HL-60 (cell line): ENCODE results near the gene OR6Q1.

Experiments
- DNase-seq, 2 experiments: peaks; one replicate each; pipeline ENCODE4 v3.0.0-alpha.2; 2010 to 2020; ENCODE audit warnings: low read depth in 1 of 2, low spot score in 1 of 2
- H3K27ac ChIP-seq: fragments of 250-450 bp; sonication (Bioruptor Pico); replicated peaks from 2 replicates; pipeline ENCODE4 v1.5.1; 2020; ENCODE audit warnings: mild to moderate bottlenecking, moderate library complexity
- H3K27me3 ChIP-seq: fragments of 250-450 bp; sonication (Bioruptor Pico); 2 replicates; pipeline ENCODE4 v1.5.1; 2021; ENCODE audit warnings: mild to moderate bottlenecking, moderate library complexity; ENCODE audit not compliant: insufficient read depth, poor library complexity, severe bottlenecking
- H3K4me3 ChIP-seq: replicated peaks from 2 replicates; pipeline ENCODE4 v1.5.1; 2011; ENCODE audit warnings: mild to moderate bottlenecking, control low read depth, low read length; ENCODE audit not compliant: insufficient read depth
- GABPA ChIP-seq: IDR thresholded peaks from 2 replicates; pipeline ENCODE4 v1.6.1; 2012; ENCODE audit warnings: low read depth
- POLR2AphosphoS5 ChIP-seq: IDR thresholded peaks from 2 replicates; pipeline ENCODE4 v1.6.1; 2012; ENCODE audit warnings: low read depth
- SPI1 ChIP-seq: IDR thresholded peaks from 2 replicates; pipeline ENCODE4 v1.6.1; 2012; ENCODE audit warnings: low read depth, mild to moderate bottlenecking, borderline replicate concordance
- TF ChIP-seq, protein P1 (sequence below): IDR thresholded peaks from 2 replicates; pipeline ENCODE4 v1.6.1; 2012; ENCODE audit warnings: low read depth; ENCODE audit not compliant: insufficient replicate concordance
- TF ChIP-seq, protein P2 (sequence below): IDR thresholded peaks from one replicate; pipeline ENCODE4 v1.5.1; 2011; ENCODE audit warnings: low read length, control low read depth, inconsistent platforms; ENCODE audit not compliant: insufficient read depth

OR6Q1 gene

GRCh38 chr11:58057481-58057880, 26.7 kb downstream of the OR6Q1 start:
- TF ChIP-seq POLR2AphosphoS5: no peak
- TF ChIP-seq, protein P1, sequence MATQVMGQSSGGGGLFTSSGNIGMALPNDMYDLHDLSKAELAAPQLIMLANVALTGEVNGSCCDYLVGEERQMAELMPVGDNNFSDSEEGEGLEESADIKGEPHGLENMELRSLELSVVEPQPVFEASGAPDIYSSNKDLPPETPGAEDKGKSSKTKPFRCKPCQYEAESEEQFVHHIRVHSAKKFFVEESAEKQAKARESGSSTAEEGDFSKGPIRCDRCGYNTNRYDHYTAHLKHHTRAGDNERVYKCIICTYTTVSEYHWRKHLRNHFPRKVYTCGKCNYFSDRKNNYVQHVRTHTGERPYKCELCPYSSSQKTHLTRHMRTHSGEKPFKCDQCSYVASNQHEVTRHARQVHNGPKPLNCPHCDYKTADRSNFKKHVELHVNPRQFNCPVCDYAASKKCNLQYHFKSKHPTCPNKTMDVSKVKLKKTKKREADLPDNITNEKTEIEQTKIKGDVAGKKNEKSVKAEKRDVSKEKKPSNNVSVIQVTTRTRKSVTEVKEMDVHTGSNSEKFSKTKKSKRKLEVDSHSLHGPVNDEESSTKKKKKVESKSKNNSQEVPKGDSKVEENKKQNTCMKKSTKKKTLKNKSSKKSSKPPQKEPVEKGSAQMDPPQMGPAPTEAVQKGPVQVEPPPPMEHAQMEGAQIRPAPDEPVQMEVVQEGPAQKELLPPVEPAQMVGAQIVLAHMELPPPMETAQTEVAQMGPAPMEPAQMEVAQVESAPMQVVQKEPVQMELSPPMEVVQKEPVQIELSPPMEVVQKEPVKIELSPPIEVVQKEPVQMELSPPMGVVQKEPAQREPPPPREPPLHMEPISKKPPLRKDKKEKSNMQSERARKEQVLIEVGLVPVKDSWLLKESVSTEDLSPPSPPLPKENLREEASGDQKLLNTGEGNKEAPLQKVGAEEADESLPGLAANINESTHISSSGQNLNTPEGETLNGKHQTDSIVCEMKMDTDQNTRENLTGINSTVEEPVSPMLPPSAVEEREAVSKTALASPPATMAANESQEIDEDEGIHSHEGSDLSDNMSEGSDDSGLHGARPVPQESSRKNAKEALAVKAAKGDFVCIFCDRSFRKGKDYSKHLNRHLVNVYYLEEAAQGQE: no peak
- TF ChIP-seq, protein P2, sequence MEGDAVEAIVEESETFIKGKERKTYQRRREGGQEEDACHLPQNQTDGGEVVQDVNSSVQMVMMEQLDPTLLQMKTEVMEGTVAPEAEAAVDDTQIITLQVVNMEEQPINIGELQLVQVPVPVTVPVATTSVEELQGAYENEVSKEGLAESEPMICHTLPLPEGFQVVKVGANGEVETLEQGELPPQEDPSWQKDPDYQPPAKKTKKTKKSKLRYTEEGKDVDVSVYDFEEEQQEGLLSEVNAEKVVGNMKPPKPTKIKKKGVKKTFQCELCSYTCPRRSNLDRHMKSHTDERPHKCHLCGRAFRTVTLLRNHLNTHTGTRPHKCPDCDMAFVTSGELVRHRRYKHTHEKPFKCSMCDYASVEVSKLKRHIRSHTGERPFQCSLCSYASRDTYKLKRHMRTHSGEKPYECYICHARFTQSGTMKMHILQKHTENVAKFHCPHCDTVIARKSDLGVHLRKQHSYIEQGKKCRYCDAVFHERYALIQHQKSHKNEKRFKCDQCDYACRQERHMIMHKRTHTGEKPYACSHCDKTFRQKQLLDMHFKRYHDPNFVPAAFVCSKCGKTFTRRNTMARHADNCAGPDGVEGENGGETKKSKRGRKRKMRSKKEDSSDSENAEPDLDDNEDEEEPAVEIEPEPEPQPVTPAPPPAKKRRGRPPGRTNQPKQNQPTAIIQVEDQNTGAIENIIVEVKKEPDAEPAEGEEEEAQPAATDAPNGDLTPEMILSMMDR: no peak
- no peak for TF ChIP-seq SPI1
- no peak for TF ChIP-seq GABPA
- no peaks in the 10 kb centered on the region for H3K27me3 ChIP-seq
- H3K4me3 ChIP-seq: no peak overlapping the region
- no peak for DNase-seq
- no peak overlapping the region for H3K27ac ChIP-seq

- H3K27me3 ChIP-seq: no peaks in the 10 kb centered on the region
- TF ChIP-seq, protein P1: no peak
- TF ChIP-seq POLR2AphosphoS5 (no peak), SPI1 (no peak)
- TF ChIP-seq, protein P2: no peak
- DNase-seq: no peak
- no peak overlapping the region for H3K27ac ChIP-seq
- no peak overlapping the region for H3K4me3 ChIP-seq
Measured at GRCh38 chr11:58058276-58059006, 27.7 kb downstream of the OR6Q1 start.

DNA sequence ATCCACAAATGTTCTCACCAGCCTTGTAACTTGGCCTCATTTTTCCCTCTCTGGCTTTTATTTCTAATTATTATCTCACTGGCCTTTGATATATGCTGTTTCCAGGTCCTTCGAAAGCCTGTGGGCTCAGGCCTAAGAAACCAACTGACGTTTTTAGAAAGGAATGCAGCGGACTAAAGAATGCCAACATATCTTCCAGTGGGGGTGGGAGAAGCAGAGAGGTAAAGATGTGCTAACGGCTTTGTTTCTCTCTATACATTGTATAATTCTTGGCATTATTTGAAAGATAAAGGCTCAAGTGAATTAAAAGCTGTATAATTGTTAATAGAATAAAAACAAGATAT, 28.2 kb downstream of the OR6Q1 start:
- Histone ChIP-seq H3K27me3 (no peaks in the 10 kb centered on the region), H3K4me3 (no peak overlapping the region), H3K27ac (no peak overlapping the region)
- no peak for DNase-seq
- TF ChIP-seq, protein P2: no peak
- TF ChIP-seq POLR2AphosphoS5 (no peak), SPI1 (no peak), GABPA (no peak)
- TF ChIP-seq, protein P1: no peak
